ENCODE measurements around the gene SINHCAF.

The SINHCAF gene

DNA sequence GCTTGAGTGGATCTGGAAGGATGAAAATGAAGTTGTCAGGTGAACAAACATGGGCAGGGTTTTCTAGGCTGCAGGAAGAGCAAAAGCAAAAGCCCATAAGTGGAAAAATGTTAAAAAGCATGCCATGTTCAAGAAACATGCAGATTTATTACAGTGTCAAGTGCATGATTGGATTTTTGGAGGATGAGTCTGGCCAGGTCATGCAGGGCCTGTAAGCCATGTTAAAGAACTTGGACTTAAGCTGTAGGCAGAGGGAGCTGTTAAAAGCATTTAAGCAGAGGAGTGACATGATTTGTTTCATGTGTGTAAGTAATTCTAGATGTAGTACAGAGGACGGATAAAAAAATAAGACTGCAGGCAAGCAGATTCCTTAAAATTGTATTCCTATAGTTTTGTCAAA is 16.3 kb upstream of the SINHCAF start:
- Histone ChIP-seq H3K4me1 (ENCODE audit: low read length) (no peaks in the 10 kb centered on the region), H3F3A (ENCODE audit: insufficient read depth, low read length) (no peaks in the 10 kb centered on the region), H3K9me3 (replicated peaks; ENCODE audit: insufficient read depth, low read length) (no peaks in the 10 kb centered on the region), H3K27me3 (replicated peaks; ENCODE audit: insufficient read depth, low read length) (no peaks in the 10 kb centered on the region), H2AFZ (ENCODE audit: low read length) (no peak overlapping the region), H3K27ac (ENCODE audit: low read length) (no peak overlapping the region), H3K79me2 (ENCODE audit: low read length) (no peaks in the 10 kb centered on the region), H4K20me1 (ENCODE audit: insufficient read depth, low read length) (no peaks in the 10 kb centered on the region), H3K9me2 (replicated peaks; ENCODE audit: insufficient read depth, low read length) (no peaks in the 10 kb centered on the region), H3K4me3 (ENCODE audit: low read length) (no peak overlapping the region), H3K36me3 (replicated peaks; ENCODE audit: insufficient read depth, low read length) (no peaks in the 10 kb centered on the region), H3K4me2 (ENCODE audit: low read depth, low read length) (no peak overlapping the region), H3K9ac (ENCODE audit: low read length) (no peak overlapping the region)
- TF ChIP-seq CTCF (IDR thresholded peaks at IDR 0.05; ENCODE audit: low read length), result no peak
- TF ChIP-seq EZH2phosphoT487 (IDR thresholded peaks at IDR 0.05; ENCODE audit: low read length), result no peak
- TF ChIP-seq EZH2 (optimal IDR thresholded peaks at IDR 0.05; ENCODE audit: low read depth, low read length), result no peak
- DNase-seq, result no peak

DNA sequence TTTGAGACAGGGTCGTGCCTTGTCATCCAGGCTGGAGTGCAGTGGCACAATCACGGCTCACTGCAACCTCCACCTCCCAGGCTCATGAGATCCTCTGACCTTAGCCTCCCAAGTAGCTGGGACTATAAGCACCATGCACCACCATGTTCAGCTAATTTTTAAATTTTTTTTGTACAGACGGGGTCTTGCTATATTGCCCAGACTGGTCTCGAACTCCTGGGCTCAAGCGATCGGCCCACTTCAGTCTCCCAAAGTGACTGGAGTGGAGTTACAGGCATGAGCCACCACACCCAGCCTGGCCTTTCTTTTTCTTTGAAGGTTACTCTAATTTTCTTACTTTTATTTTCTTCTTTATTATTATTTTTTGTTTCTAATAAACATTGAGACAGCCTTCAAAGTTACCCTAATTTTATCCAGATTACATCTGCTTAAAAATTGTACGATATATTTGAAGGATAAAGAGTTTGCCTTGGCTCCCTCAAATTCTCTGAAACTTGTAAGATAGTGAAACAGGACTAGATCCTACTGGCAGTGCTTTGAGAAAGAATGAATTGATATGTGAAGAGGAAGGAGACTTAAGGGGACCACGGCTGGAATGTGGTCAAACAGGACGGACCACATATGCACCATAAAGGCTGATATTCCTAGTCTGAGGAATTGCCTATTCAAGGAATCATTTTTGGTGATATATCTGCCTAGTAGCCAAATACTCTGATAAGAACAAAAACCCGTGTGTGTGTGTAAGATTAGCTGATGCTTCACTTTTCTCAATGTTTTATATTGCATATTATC is 14.1 kb upstream of the SINHCAF start:
- Histone ChIP-seq H3K79me2 (ENCODE audit: low read length) (no peaks in the 10 kb centered on the region), H3K4me1 (ENCODE audit: low read length) (no peaks in the 10 kb centered on the region), H2AFZ (ENCODE audit: low read length) (no peak overlapping the region), H3K4me2 (ENCODE audit: low read depth, low read length) (no peak overlapping the region), H3K27ac (ENCODE audit: low read length) (no peak overlapping the region), H3K9me2 (replicated peaks; ENCODE audit: insufficient read depth, low read length) (no peaks in the 10 kb centered on the region), H3K27me3 (replicated peaks; ENCODE audit: insufficient read depth, low read length) (no peaks in the 10 kb centered on the region), H3K36me3 (replicated peaks; ENCODE audit: insufficient read depth, low read length) (no peaks in the 10 kb centered on the region), H4K20me1 (ENCODE audit: insufficient read depth, low read length) (no peaks in the 10 kb centered on the region), H3F3A (ENCODE audit: insufficient read depth, low read length) (no peaks in the 10 kb centered on the region), H3K4me3 (ENCODE audit: low read length) (no peak overlapping the region), H3K9me3 (replicated peaks; ENCODE audit: insufficient read depth, low read length) (no peaks in the 10 kb centered on the region), H3K9ac (ENCODE audit: low read length) (no peak overlapping the region)
- DNase-seq, result no peak
- no peak for TF ChIP-seq EZH2phosphoT487 (IDR thresholded peaks at IDR 0.05; ENCODE audit: low read length)
- TF ChIP-seq CTCF (IDR thresholded peaks at IDR 0.05; ENCODE audit: low read length), result no peak
- no peak for TF ChIP-seq EZH2 (optimal IDR thresholded peaks at IDR 0.05; ENCODE audit: low read depth, low read length)

DNA sequence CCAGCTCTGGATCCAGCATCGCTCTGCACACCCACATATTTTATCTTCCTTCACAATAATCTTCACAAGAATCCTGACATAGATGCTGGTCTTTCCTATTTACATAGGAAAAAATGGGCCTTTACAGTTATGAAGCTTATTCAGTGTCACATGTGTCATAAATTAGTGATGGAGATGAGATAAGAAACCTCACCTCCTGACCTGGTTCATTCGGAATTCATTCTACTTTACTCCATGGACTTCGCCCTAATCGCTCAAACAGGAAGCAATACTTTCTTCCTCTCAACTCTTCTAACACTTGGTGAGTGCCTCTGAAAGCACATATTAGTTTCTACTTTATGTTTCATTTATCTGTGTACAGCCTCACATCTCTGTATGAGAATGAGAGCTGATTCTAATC is 12.0 kb upstream of the SINHCAF start:
- TF ChIP-seq EZH2 (optimal IDR thresholded peaks at IDR 0.05; ENCODE audit: low read depth, low read length), result no peak
- no peak for TF ChIP-seq CTCF (IDR thresholded peaks at IDR 0.05; ENCODE audit: low read length)
- no peak for TF ChIP-seq EZH2phosphoT487 (IDR thresholded peaks at IDR 0.05; ENCODE audit: low read length)
- Histone ChIP-seq H3K36me3 (replicated peaks; ENCODE audit: insufficient read depth, low read length) (no peaks in the 10 kb centered on the region), H3K4me3 (ENCODE audit: low read length) (no peak overlapping the region), H2AFZ (ENCODE audit: low read length) (no peak overlapping the region), H3K4me1 (ENCODE audit: low read length) (no peaks in the 10 kb centered on the region), H3K79me2 (ENCODE audit: low read length) (no peaks in the 10 kb centered on the region), H3K27ac (ENCODE audit: low read length) (no peak overlapping the region), H4K20me1 (ENCODE audit: insufficient read depth, low read length) (no peaks in the 10 kb centered on the region), H3K9ac (ENCODE audit: low read length) (no peak overlapping the region), H3K9me3 (replicated peaks; ENCODE audit: insufficient read depth, low read length) (no peaks in the 10 kb centered on the region), H3K9me2 (replicated peaks; ENCODE audit: insufficient read depth, low read length) (no peaks in the 10 kb centered on the region), H3K4me2 (ENCODE audit: low read depth, low read length) (no peak overlapping the region), H3F3A (ENCODE audit: insufficient read depth, low read length) (no peaks in the 10 kb centered on the region), H3K27me3 (replicated peaks; ENCODE audit: insufficient read depth, low read length) (no peaks in the 10 kb centered on the region)
- DNase-seq, result no peak
